Hematopoietic multipotent progenitor cell treated with erythropoietin and hydrocortisone succinate and interleukin-3 and kit ligand, for 4 days (in vitro differentiated cells): Measurements from ENCODE around the gene PHLDB3.
A peak's percentile ranks its signal among the peaks of the same experiment; 100 is the strongest.
"Not testable (repeated sequence)": the region's sequence is repeated elsewhere in the genome, so short reads cannot be mapped to it uniquely, and the experiment has no call there.

ENCODE experiments used
- DNase-seq: peaks from one replicate; pipeline ENCODE4 v3.0.0-alpha.2; 2015

Gene PHLDB3

DNA sequence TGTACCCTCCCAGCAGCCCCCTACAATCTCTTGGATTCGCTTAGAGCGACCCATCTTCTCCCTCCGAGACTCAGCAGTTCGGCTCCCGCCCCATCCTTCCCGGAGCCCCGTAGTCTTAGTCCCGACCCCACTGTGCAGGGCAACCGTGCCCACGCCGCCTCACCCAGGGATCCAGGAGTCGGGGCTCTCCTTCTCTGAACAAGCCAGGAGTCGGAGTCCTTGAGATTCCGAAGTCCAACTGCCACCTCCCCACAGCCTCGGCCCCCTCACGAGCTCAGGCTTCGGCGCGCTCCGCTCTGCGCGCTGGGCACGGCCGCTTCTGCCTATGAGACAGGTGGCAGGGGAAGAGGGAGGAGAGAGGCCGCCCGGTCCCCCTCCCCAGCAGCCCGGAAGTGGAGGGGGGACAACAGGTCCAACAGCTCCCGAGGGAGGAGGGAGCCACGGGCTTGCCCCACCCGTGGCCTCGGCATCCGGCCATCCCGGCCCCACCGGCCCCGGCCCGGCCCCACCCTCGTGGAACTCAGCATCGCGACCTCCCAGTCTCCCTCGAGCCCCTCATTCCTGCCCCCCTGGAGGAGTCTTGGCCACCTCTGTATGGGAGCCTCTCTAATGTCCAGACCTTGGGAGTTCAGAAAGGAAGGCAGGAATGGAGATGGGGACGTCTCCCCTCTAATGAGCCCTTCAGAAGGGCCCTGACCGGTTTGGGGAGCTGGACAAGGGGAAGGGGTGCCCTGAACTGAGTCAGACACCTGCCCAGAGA is at the start of gene PHLDB3:
Gene PHLDB3, minus strand, starts transcription at position 321 of the 760 bp plus-strand sequence. CDS start 628 bp downstream, outside the sequence.
- peak; percentile 53 for DNase-seq

DNA sequence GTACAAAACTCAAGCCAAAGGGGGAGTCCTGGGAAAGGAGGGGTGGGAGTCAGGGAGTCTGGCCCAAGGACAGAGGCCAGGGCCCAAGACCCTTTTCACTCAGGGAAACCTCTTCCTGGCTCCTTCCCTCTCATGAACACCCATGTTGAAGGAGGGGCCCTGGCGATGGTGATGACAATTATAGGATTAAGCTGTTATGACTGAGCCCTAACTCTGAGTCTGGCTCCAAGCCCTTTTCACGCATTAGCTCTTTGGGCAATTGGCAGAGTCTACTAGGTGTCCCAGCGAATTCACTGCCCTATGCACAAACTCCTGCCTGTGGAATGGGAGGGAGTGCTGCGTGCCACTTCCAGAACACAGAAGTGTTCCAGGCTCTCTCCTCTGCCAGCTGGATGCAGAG is 49.1 kb upstream of the PHLDB3 start:
- no peak for DNase-seq

DNA sequence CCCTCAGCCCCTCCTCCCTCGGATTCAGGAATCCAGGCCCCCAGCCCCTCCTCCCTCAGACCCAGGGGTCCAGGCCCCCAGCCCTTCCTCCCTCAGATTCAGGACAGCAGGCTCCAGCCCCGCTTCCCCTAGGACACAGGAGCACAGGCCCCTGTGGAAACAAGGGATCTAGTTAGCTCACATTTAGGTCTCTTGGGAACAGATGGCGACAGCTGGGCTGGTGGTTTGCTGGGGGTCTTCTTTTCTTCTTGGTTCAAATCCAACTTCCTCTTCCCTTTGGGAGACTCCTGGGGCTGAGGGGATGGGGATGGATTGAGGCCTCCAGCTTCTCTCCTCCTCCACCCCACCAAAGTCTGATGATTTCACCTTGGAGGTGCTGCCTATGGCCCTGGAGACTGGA is 48.1 kb upstream of the PHLDB3 start:
- no peak for DNase-seq

DNA sequence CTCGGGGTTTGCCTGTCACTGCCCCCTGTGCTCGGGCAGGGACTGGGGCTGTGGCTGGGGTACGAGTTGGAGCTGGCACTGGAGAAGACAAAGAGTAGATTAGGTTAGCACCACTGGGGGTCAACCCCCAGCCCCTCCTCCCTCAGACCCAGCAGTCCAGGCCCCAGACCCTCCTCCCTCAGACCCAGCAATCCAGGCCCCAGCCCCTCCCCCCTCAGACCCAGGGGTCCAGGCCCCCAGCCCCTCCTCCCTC is 47.6 kb upstream of the PHLDB3 start:
- DNase-seq = no peak

DNA sequence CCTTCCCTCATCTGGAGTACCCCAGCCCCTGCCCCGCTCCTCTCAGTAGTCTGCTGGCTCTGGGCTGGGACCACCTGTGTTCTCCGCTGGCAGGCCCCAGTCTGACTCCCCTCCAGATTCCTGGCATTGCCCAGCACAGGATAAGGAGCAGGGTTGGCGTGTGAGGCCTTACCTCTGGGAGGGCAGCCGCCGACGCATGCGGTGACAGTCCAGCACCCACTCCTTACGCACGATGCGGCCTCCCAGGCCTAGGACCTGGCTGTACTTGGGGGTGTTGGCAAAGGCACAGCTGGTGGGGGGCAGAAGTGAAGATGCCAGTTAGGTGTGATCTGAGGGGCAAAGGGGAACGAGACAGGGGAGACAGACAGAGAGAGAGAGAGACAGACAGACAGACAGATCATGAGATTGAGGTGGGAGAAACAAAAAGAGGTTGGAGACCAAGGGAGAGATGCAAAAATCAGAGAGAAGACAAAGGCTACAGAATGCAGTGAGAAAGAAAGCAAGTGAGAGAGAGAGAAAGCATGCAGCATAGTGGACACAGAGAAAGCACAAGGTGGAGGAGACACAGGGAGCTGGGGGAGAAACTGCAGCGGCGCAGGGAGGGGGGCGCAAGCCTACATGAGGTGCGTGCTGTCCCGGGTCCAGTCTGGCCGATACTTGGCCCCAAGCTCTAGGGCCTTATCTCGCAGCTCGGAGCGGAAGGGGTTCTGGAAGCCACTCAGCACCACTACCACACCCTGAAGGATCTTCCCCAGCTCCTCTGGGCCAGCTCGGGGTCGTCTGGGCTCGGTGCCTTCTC is 47.1 kb upstream of the PHLDB3 start:
- DNase-seq = no peak

DNA sequence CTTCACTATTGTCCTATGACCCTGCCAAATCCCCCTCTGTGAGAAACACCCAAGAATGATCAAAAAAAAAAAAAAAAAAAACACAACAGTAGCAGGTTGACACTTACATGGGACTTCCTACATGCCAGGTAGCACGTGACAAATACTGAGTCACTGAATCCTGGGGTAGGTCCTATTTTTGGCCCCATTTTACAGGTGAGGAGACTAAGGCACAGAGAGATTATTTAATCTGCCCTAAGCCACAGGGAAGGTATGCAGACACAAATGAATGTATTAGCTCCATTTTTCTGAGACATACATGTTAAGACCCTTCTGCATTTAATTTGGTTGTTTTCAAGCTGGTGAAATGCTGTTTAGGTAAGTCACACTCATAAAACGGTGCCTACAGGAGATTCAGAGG is 44.2 kb upstream of the PHLDB3 start:
- DNase-seq = no peak

DNA sequence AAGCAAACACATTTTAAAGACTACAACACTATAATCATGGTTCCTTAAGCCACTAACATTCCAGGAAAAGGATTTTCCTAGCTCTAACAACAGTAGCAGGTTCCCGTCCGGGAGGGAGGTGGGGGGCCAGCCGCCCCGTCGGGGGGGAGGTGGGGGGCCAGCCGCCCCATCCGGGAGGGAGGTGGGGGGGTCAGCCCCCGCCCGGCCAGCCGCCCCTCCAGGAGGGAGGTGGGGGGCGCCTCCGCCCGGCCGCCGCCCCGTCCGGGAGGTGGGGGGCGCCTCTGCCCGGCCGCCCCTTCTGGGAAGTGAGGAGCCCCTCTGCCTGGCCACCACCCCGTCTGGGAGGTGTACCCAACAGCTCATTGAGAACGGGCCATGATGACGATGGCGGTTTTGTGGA is 43.4 kb upstream of the PHLDB3 start:
- DNase-seq = not testable (repeated sequence)

DNA sequence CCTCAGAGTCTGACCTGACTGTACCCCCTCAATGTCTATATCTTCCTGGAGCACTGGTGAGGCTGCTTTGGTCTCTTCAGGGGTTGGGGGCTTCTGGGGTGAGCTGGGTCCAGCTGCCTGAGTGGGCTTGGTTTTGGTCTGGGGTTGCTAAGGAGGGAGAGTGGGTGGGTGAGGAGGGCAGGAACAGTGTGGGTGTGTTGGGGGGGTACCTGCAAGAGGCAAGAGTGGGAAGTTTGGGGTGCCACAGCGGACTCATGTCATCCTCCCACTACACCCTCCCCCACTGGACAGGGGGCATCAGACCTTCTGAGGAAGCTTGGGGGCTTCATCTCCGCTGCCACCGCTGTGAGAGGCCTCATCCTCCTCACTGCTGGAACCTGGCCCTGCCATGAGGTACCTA is 42.0 kb upstream of the PHLDB3 start:
- DNase-seq = no peak

DNA sequence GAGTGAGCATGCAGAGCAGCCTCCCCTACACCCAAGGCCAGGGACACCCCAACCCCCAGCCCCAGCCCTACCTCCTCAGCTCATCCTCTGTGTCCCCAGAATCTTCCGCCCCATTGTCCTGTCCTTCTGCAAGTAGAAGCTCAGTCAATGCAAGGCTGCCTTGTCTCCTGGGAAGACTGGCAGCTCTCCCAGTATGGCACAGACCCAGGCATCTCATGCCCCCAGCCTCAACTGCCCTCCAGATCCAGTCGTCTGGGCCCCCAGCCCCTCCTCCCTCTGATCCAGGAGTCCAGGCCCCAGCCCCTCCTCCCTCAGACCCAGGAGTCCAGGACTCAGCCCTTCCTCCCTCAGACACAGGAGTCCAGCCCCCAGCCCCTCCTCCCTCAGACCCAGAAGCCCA is 41.4 kb upstream of the PHLDB3 start:
- no peak for DNase-seq

DNA sequence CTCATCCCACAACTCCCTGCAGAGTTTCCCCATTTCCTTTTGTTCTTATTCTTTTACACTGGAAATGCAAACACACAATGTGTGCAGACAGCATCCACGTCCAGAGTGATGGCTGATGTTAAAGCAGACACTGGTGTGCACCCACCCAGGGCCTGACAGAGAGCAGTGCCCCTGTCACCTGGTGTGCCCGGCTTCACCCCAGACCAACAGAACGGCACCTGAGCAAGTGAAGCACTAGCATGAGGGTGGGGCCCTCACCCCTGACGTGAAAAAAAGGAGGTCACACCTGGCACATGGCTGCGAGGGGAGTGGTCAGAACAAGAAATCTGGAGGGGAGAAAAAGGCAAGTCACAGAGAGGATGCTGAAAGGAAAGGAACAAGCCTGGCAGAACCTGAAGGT is 40.7 kb upstream of the PHLDB3 start:
- no peak for DNase-seq

DNA sequence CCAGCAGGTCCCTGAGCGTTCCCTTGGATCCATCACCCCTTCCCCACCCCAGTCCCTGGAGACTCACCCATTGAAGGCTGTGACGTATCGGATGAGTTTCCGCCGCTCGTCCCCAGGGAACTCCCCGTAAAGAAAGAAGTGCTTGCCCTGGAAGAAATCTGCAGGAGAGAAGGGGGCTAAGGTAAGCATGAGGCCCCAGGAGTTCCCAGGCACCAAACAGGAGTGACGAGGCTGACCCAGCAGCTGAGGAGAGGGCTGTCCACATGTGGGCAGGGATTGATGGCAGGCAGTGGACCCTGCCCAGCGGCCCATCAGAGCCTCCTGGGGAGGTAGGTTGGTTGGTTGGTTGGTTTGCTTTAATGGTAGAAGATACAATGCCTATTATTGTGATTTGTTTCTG is 39.5 kb upstream of the PHLDB3 start:
- no peak for DNase-seq

DNA sequence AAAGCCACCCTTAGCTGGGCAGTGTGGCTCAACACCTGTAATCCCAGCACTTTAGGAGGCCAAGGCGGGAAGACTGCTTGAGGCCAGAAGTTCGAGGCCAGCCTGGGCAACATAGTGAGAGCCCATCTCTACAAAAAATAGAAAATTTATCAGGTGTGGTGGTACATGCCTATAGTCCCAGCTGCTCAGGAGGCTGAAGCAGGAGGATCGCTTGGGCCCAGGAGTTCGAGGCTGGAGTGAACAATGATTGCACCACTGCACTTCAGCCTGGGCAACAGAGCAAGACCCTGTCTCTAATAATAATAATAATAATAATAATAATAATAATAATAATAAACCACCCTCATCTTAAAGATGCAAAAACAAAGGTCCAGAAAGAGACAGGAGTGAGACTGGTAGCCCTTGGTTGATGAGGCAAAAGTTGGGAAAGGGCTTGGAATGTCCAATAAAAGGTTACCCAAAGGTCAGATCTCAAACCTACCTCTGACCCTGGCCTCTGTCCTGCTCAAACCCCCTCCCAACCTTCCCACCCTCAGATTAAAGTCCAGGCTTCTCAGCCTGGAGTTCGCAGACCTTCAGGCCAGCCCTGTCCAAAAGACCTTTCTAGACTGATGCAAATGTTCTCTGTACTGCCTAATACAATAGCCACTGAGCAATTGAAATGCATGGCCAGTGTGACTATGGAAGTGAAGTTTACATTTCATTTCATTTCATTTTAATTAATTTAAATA is 37.5 kb upstream of the PHLDB3 start:
- no peak for DNase-seq

DNA sequence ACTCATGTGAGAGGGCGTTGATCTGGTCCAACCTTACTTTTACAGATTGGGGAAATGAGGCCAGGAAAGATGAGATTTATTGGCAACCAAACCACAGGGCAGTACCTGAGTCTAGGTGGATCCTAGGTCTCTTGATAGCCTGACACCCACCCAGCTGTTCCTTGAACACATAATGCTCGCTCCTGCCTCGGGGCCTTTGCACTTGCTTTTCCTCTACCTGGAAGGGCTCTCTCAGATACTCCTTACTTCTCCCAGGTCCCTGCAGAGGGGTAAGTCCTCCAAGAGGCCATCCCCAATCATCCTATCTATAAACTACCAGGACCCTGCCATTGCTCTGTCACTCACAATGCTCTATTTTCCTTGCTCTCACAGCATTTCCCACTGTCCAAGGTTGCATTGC is 35.8 kb upstream of the PHLDB3 start:
- DNase-seq = no peak

DNA sequence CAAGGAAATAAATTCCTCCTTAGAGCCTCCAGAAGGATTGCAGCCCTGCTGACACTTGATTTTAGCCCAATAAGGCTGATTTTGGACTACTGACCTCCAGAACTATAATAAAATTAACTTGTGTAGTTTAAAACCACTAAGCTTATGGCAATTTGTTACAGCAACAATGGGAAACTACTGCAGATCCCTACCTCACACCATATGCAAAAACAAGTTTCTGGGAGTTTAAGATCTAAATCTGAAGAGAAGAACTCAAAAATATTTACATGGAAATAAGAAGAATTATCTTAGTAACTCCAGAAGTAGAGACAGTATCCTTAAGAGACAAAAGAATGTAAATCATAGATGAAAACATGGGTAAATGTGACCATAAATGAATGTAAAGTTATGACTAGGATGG is 34.4 kb upstream of the PHLDB3 start:
- no peak for DNase-seq

DNA sequence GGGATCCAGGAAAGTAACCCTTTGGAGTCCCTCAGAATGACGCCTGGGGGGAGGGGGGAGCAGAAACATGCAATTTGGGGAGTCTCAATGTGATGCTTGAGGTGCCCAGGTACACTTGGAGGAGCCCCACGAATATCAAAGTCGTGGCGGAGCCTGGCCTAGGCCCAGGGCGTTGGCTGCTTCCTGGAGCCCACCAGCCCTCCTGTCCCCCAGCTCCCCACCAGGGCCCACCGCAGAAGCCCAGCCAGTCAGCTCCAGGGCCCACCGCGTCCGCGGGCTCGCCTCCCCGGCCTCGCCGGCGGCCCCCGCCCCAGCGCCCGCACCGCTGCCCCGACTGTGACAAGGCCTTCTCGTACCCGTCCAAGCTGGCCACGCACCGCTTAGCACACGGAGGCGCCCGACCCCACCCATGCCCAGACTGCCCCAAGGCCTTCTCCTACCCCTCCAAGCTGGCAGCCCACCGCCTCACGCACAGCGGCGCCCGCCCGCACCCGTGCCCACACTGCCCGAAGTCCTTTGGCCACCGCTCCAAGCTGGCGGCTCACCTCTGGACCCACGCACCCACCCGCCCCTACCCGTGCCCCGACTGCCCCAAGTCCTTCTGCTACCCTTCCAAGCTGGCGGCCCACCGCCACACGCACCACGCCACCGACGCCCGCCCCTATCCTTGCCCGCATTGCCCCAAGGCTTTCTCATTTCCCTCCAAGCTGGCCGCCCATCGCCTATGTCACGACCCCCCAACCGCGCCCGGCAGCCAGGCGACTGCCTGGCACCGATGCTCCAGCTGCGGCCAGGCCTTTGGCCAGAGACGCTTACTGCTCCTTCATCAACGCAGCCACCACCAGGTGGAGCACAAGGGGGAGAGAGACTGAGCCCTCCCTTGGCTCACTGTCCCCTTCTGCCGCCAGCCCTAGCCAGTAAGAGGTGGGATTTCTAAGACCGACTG is 30.5 kb upstream of the PHLDB3 start:
- DNase-seq = peak; percentile 84

DNA sequence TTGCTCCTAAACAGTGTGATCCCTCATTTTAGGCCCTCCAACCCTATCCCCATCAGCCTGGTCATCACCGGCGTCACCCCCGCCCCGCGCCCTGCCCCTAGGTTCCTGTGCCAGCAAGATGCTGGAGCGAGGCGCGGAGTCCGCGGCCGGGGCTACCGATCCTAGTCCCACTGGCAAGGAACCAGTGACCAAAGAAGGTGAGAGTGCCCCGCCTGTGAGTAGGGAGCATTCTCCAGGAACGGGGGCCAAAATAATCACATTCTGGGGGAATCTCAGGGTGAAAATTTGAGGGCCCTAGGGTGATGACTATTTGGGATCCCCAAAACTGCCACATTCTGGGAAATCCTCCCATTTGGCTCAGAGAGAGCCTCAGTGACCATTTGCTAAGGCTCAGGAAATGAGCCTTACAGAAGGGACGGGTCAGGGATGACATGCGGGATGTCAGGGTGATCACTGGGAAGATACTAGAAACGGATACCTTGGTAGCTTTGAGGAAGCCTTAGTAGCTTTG is 29.8 kb upstream of the PHLDB3 start:
- DNase-seq = no peak

DNA sequence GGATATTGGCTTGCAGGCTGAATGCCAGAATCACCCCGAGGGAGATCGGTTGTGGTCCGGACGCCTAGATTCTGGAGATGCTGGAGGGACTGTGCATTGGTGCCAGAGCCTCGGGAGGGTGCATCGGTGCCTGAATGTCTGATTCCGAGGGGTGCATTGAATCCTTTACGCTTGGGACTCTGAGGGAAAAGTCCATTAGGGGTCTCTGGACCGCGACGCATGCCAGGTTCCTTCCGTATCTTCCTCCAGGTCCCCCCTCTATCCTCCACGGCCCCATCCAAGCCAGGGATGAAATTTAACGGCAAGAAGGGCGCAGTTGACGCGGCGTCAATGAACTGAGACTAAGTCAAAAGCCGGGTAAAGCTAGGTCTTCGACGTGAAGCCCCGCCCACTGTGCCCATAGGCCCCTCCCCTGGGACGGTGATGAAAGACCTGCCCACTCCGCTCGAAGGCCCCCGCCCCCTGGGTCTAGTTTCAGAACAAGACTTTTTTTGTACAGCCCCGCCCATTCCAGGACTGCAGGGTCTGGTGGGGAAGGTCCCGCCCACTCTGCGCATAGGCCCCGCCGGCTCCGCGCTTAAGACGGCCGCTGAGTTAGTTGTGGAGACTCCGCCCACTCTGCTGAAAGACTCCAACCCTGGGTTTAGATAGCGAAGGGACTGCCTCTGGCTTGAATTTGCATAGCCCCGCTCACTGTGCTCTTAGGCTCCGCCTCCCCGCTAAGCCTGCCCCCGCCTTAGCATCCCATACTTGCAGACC is 29.2 kb upstream of the PHLDB3 start:
- peak; percentile 100 for DNase-seq

DNA sequence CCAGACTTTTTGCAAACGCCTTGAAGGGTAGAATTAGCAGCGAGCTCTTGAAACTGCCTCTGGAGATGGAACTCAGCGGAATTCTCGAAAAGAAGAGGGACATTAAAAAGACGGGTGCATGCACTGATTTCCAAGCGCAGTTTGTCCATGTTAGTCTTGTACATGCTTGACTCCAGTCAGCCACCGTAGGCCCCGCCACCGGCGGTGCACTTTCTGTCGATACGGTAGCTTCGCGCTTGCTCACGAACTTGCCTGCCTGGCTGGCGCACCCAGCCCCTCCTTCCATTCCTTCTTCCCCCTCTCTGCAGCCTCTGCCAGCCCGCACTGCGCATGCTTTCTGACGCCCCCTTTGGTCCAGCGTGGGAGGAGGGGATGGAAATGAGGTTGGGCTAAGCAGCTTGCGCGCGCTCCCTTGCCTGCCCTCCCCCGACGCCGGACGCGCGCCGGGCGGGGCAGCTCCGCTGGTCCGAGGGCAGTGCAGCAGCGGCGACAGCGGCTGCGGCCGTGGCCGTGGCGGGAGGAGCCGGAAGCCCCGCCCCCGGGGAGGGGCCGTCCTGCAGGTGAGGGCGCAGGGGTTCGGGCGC is 28.5 kb upstream of the PHLDB3 start, which contains the start of gene ZNF575:
Gene ZNF575, plus strand, starts transcription at position 227 of the 584 bp plus-strand sequence. CDS start 1,235 bp downstream, outside the sequence.
- DNase-seq = peak; percentile 96

DNA sequence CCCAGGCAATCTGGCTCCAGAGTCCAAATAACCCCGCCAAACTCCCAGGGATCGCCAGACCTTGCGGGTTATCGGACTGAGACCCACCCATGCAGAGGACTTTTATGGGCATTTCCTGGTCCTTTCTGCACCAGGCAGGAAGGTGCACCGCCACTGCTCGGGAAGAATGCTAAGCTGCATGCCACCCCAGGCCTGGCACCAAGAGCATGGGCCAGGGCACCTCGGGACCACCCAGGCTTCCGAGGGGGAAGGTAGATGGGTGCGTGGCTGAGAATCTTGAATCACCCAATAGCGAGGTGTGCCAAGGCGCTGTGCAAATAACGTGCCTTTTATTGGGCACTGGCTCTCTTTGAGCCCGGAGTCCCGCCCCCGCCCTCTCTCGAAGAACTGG is 28.0 kb upstream of the PHLDB3 start:
- peak; percentile 88 for DNase-seq

DNA sequence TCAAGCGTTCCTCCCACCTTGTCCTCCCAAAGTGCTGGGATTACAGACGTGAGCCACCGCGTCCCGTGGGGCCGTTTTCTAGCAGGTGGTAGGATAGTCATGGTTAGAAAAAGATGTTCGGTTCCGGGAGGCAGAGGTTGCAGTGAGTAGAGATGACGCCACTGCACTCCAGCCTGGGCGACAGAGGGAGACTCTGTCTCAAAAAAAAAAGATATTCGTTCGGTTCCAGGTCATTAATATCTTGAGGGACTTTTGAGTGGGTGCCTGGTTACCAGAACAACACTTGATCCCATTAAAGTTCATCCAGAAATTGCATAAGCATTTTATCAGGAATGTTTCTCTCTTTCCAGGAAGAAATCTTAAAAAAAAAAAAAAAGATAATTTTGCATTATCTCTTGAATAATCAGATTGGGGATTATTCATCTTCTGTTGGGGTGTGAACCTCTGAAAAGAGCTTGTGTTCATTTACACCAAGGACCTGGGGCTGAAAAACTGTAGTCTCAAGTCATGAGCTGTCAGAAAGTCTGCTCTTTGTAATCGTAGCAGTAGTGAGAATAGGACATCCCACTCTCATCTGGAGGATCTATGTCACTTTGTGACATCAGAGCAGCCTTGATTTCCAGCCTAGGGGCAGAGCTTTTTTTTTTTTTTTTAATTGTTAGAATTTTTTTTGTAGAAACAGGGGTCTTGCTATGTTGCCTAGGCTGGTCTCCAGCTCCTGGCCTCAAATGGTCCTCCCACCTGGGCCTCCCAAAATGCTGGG is 23.5 kb upstream of the PHLDB3 start:
- no peak for DNase-seq
